Renal pelvis (tissue), 4 donors: Measurements from ENCODE around the gene OSBPL9. TPM values are rescaled to one million over a fixed set of nuclear protein-coding genes. Genes with fewer than 3 reads are reported as not detected.
"Not testable (repeated sequence)": the region's sequence is repeated elsewhere in the genome, so short reads cannot be mapped to it uniquely, and the experiment has no call there.

Experiments
- DNase-seq: peaks from one replicate; pipeline ENCODE4 v3.0.0-alpha.2; 2013
- polyA plus RNA-seq, 3 donors: library from polyadenylated mRNA; unstranded; fragments of 120-200 nt; gene quantifications; one replicate each; pipeline ENCODE4 v1.2.1, GENCODE V29; 2013; ENCODE audit not compliant: insufficient read length in 3 of 3

Gene OSBPL9
- polyA plus RNA-seq, 3 donors = 122 to 151 (median 125) TPM

DNA sequence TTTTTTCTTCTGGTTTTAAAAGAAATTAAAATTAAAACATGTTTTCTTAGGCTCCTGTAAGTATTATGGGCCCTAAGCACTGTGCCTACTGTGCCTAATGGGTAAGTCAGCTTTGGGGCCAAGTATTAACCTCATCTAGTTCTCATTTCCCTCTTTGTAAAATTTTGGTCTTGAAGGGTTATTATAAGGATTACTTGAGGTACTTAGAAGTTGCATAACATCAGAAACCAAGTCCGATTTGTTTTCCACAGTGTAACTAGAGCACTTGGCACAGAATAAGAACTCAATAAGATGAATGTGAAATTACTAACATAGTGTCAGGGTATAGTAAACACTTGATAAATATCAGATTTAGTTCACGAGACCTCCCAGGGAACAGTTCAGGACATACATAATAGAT is 16.4 kb upstream of the OSBPL9 start:
- DNase-seq = no peak

DNA sequence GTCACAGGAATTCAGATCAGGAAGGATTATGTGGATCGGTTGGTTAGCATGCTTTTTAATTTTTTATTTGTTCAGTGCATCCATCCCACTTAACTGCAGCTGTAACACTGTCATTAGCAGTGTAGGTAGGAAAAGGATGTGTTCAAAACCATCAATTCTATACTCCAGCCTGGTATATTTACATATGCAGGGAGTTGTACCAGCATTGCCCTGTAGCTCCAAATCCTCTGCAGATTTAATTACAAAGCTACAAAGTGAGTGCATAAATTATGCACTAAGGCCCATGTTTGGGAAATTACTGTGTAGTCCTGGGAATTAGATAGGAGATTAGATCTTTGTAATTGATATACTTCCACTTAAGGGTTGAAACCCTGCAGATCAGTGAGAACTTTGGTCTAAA is 15.9 kb upstream of the OSBPL9 start:
- DNase-seq = no peak

DNA sequence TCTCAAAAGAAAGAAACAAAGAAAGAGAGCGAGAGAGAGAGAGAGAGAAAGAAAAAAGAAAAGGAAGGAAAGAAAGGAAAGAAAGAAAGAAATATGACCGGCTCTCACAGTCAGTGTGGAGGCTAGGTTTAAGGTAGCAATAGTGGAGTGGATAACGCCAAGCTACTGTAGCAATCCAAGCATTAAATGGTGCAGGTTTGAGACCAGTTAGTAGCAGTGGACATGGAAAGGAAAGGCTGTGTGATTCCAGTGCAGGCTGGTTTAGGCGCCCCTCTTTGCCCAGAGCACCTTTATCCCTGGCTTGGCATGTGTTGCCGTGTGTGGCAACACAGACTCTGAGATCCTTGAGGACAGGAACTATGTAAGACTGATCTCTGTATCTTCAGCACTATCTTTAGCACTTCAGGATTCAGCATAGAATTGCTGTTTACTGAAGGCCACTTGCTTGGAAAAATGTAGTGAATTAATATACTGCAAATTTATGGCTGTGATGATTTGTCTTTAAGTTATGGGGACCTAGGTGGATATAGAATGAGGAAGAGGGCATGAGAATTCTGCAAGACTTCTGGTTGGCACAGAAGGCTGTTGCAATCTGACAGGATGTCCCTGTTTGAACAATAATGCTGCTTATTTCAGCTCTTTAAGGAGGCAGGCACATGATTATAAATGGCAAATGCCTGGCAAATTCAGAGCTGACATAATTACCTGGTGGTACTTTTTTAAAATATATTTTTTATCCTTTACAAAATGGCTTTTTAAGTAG is 10.8 kb upstream of the OSBPL9 start:
- no peak for DNase-seq

DNA sequence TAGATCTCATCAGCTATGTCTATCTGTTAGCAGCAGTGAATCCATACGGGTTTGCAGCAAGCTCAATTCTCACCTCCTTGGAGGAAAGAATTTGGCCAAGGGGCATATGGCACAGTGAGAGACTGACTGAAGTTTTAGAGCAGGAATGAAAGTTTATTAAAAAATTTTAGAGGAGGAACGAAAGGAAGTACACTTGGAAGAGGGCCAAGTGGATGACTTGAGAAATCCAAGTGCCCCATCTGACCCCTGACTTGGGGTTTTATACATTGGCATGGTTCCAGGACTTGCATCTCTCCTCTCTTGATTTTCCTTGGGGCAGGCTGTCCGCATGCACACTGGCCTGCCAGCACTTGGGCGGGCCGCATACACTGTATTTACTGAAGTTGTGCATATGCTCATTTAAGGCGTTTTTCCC is 9.2 kb upstream of the OSBPL9 start:
- no peak for DNase-seq

DNA sequence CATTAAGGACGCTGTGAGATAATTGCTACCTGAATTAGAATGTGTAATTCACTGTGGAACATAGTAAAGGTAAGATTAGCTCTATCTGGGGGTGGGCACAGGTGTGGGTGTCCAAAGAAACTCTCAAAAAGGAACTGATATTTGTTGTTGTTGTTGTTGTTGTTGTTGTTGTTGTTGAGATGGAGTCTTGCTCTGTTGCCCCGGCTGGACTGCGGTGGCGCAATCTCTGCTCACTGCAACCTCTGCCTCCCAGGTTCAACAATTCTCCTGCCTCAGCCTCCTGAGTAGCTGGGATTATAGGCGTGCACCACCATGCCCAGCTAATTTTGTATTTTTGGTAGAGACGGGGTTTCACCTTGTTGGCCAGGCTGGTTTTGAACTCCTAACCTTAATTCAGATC is 6.8 kb upstream of the OSBPL9 start:
- not testable (repeated sequence) for DNase-seq

DNA sequence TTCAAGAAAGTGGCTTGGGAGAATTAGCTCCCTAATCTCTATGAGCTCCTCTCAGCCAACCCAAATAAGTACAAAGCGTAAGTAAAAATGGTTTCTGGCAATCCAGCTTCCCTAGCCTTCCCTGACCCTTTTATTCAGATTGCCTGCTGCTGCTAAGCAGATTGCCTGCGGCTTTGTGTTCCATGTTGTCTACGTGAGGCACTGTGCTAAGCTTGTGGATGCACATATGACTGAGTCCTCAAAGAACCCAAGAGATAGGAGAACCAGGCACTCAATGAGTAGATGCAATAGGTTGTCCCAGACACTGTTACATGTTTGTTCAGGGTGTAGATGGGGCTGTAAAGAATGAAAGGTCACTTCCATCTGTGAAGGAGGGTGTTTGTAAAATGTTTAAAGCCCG is 6.3 kb upstream of the OSBPL9 start:
- no peak for DNase-seq

DNA sequence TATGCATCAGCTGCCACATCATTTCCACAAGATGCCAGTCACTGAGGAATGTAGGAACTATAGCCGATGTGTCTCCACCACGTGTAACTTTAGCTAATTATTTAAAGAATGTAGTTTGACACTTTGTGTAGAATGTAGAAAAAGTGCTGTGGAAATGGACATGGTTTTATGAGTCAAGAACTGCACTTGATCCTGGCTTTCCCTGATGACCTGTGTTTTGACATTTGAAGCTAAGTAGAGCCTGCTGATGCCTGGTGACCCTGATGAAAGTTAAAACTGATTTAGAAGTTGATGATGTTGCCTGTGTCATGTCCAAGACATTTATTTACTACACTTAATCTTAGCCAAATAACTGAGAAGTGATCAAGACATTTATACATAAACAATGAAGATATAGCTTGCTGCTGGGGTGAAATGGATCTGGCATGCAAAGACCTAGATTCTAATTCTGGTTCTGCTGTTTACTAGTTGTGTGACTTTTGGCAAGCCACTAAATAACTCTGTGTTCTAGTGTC is 4.4 kb upstream of the OSBPL9 start:
- DNase-seq = peak; percentile 39

DNA sequence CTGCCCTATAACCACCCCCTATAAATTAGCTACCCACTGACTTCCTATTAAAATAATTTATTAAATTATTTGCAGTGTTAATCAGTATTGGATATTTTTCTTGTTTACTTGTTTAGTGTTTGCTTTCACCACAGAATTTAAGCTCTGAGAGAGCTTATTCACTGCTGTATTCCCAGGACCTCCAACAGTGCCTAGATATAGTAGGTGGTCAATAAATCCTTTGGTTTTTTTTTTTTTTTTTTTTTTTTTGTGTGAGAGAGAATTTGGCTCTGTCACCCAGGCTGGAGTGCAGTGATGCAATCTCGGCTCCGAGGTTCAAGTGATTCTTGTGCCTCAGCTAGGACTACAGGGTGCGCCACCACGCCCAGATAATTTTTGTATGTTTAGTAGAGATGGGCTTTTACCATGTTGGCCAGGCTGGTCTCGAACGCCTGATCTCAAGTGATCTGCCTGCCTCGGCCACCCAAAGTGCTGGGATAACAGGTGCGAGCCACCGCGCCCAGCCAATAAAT is 1.1 kb upstream of the OSBPL9 start:
- DNase-seq = no peak

DNA sequence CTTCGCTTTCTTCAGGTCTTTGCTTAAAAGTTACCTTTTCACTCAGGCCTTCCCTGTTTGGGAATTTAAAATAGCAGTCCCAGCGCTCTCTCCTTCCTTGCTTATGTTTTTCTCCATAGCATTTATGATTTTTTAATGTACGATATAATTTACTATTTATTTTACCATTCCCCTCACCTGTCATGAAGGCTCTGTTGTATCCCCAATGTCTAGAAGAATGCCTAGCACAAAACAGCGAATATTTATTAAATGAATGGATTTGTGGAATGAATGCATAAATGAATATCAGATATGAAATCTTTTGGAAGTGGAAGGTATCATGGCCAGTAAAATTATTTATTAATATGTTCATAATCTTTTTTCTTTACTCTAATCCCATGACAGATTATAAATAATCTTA is 402 bp upstream of the OSBPL9 start:
- DNase-seq = no peak

DNA sequence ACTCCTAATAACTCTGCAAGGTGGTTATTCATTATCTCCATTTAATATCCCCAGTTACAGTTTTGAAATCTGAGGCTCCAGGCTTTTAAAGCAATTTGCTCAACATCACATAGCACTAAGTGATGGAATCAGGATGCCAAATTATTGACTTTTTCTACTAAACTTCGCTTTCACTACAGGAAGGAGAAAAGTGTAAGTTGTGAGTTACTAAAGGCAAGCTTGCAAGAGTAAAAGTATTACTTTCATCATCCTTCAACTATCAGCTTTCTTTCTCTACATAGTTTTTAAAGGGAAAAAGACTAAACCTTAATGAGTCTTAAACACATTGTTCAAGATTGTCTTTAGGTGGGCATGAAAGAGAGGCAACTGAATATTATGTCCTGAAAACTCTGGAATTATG is 1.8 kb downstream of the OSBPL9 start:
- no peak for DNase-seq

DNA sequence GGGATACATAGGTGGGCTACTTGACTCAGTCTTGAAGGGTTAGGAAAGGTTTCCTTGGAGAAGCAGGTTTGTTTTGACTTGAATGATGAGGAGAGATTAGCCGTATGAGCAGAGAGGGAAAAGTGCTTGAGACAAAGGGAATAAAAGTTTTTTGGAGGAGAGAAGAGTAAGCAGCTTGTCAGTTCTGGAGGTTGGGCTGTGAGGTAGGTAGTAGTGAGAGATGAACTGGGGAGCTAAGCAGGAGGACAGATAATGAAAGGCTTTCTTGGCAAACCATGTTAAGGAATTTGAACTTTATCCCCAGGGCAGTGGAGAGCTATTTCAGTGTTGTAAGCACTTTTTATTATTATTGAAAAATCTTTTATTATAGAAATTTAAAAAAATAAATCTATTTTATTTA is 3.6 kb downstream of the OSBPL9 start:
- no peak for DNase-seq

DNA sequence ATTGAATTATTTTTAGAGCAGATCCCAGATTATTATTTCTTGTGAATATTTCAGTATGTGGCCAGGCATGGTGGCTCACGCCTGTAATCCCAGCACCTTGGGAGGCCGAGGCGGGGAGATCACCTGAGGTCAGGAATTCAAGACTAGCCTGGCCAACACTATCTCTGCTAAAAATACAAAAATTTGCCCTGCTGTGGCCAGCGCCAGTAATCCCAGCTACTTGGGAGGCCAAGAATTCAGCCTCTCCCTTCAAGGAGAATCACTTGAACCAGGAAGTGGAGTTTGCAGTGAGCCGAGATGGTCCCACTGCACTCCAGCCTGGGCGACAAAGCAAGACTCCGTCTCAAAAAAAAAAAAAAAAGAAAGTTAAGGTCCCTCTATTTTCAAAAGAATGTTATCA is 4.3 kb downstream of the OSBPL9 start:
- no peak for DNase-seq

DNA sequence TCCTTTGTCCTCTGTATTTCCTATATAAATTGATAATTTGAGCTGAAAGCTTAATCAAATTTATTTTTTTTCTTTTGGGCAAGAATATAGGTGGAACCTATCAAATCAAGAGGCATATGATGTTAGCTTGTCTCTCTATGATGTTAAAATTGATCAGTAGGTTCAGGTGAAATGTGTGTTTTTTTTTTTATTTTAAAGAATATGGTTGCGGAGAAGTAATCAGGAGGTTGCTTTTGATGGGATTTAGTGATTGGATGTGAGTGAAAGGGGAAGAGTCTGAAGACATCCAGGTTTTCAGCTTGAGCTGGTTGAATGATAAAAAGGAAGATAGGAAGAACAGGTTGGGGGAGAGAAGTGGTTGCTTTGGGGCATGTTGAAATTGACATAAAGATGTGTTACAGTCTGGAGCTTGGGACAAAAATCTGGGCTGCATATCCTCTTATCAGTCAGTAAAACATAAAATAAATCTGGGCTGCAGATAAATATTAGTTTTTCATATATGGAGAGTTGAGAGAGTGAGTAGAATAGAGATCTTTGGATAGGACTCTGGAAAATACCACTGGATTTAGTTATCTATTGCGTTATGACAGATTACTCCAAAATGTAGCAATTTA is 5.1 kb downstream of the OSBPL9 start:
- no peak for DNase-seq

DNA sequence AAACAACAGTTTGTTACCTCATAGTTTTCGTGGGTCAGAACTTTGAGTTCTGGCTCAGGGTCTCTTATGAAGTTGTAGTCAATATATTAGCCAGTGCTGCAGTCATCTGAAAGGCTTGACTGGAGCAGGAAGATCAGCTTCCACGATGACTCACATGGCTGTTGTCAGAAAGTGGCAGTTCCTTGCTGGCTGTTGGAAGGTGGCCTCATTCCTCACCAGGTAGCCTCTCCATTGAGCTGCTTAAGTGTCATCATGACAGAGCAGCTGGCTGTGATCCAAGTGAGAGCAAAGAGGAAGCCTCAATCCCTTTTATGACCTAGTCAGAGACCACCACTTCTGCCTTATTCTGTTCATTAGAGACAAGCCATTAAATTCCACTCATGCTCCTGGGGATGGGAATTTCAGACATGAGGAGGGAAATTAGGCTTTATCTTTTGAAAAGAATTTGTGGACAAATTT is 5.6 kb downstream of the OSBPL9 start:
- DNase-seq = no peak

DNA sequence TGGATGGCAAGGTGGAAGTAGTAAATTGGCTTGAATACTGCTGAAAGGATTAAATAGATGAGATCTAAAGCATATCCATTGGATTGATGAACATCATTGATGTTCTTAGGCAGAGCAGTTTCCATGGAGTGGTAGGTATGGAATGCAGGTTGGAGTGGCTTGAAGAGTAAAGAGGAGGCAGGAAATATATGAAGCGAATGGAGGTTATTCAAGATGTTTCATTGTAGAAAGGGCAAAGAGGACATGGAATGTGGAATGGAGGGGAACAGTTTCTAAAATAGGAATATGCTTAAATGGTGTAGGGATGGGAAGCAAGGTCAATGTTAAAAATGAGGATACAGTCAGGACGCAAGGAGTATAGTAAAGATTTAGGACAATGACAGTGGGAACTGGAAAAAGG is 6.1 kb downstream of the OSBPL9 start:
- no peak for DNase-seq

DNA sequence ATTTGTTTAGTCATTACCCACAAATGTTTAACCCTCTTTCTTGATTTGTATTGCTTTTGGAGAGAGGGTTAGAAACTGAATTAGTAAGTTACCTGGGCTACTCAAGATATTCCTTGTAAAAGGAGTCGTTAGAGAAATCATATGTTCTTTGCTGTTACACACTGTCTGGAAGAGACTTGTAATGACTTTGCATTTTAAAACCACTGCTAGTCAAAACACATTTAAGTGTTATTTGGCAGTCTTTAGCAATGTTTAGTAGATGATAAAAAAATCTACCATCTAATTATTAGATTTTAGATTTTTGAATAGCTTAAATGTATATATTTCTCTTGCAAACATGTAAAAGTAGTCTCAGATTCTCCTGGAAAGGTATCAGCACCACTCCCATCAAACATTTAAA is 6.6 kb downstream of the OSBPL9 start:
- no peak for DNase-seq

DNA sequence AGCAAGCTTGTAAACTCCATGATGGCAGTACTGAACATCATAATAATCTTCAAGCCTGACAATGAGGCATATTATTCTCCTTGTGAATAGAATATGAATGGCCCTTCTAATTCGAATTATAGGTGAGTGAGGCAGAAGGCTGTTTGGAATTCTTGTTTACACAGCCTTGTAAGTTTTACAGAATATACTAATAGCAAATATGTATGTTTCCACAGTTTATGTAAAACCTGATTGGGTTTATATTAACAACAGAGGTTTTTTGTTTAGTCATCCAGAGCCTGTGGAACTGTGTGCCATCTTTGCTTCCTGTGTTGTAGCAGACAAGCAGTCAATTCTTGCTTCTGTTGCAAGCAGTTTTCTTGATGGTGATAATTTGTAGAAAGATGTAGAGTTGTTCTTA is 8.0 kb downstream of the OSBPL9 start:
- DNase-seq = no peak

DNA sequence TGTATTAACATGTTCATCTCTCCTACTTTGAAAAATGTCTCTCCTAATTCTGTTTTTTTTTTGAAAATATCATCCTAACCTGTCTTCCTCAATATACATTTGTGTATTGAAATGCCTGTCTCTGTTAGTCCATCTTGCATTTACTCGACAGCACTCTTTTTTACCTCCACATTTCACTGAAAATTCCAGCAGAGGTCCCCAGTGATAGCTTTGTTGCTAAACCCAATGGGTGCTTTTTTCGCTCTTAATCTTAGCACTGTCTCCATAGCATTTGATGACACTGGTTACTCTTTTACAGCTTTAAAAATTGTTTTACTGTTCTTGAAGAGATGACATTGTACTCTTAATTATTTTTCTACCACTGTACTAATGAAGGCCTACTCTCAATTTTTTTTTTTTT is 10.8 kb downstream of the OSBPL9 start:
- no peak for DNase-seq

DNA sequence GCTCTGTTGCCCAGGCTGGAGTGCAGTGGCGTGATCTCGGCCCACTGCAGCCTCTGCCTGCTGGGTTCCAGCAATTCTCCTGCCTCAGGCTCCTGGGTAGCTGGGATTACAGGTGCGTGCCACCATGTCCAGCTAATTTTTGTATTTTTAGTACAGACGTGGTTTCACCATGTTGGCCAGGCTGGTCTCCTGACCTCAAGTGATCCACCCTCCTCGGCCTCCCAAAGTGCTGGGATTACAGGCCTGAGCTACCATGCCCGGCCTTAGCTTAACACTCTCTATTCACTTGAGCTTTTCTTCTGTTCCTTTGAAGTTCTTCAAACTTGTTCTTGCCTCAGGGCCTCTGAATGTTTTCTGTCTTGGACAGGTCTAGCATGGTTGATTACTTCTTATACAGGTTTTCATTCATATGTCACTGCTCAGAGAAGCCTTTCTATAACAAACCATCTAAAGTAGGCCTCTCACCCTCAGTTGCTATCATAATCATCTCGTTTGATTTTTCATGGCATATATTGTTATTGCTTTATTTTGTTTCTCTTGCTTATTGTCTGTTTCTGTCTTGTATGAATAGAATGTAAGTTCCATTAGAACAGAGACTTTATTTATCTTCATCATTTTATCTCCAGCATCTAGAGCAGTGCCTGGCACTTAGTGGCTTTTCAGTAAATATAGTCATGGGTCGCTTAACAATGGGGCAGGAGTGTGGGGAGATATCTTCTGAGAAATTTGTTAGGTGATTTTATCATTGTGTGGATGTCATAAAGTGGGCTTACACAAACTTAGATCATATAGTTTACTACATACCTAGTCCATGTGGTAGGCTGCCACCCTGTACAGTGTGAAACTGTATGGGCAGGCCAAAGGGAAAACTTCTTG is 12.1 kb downstream of the OSBPL9 start:
- no peak for DNase-seq

DNA sequence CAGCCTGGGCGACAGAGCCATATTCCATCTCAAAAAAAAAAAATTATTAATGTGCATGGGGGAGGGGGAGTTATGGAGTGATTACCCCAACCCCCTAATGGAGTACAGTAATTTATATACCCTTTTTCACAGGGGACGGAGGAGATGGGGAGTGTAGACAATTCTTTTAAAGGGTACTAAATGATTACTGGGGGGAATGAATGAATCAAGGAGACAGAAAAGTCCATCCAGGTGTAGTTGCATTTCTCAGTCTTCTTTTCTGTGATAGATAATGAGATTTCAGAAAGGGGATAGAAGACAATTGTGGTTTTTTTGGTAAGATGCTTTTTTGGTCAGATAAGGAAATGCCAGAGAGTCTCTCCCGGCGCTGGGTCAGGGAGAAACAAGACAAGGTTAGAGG is 13.0 kb downstream of the OSBPL9 start:
- no peak for DNase-seq

DNA sequence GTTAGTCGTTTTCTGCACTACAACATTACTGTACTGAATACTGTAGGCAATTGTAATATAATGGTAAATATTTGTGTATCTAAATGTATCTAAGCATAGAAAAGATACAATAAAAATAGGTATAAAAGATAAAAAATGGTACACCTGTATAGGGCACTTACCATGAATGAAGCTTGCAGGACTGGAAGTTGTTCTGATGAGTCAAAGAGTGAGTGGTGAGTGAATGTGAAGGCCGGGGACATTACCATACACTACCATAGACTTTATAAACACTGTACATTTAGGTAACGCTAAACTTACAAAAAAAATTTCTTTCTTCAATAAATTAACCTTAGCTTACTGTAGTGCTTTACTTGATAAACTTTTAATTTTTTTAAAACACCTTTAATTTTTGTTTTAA is 13.5 kb downstream of the OSBPL9 start:
- no peak for DNase-seq

DNA sequence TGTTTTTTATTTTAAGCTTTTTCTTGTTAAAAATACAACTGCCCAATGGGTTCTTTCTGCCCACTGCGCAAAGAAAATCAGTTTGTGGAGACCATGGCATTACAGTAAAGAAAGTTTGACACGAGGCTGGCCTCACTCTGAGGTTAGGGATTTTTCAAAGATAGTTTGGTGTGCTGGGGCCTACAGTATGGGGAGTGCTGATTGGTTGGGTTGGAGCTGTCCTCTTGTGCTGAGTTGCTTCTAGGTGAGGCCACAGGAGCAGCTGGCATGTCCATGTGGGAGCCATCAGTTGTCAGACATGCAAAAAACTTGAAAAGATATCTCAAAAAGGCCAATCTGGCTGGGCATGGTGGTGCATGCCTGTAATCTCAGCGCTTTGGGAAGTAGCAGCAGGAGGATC is 14.0 kb downstream of the OSBPL9 start:
- no peak for DNase-seq
